ENCODE results near the gene HLA-DQB2.

The HLA-DQB2 gene

GRCh38 chr6:32744776-32745175, 18.6 kb downstream of the HLA-DQB2 start:
- no peak for DNase-seq

- DNase-seq: no peak
Observed at GRCh38 chr6:32742374-32742773, 21.0 kb downstream of the HLA-DQB2 start.

- no peak for DNase-seq
Observed at GRCh38 chr6:32741031-32741960, 22.0 kb downstream of the HLA-DQB2 start, which contains the start of gene HLA-DQA2. TSS of gene HLA-DQA2 (plus strand) at chr6:32741391. CDS start at chr6:32741444, 53 bp downstream.

DNA sequence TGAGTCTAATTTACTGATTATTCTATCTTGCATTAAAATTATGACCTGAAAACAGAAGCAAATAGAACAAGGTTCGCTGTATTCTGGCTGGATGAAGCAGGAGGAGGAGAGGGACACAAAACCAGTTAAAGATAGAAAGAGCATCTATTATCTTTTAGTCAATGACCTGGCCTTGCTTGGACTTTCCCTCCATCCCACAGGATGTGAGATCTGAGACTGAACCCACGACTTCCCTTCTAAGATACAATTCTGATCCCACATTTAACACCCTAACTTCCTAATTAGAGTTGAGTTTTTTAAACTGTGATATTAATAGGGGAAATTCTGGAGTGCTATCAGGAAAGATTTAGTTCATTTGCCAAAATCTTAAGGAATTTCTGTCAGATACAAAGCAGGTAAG, 25.2 kb downstream of the HLA-DQB2 start:
- no peak for DNase-seq

DNA sequence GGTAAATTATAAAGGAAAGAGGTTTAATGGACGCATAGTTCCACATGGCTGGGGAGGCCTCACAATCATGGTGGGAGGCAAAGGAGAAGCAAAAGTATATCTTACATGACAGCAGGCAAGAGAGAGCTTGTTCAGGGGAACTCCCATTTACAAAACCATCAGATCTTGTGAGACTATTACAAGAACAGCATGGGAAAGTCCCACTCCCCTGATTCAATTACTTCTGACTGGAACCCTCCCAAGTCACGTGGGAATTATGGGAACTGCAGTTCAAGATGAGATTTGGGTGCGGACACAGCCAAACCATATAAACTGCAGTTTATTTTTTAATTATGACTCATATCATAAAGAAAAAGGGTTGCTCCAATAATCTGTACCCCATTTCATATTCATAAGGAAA, 44.5 kb downstream of the HLA-DQB2 start:
- DNase-seq: no peak

- DNase-seq: no peak
Observed at GRCh38 chr6:32716396-32716795, 46.9 kb downstream of the HLA-DQB2 start.

- no peak for DNase-seq
Observed at GRCh38 chr6:32713241-32713640, 50.1 kb downstream of the HLA-DQB2 start.

DNA sequence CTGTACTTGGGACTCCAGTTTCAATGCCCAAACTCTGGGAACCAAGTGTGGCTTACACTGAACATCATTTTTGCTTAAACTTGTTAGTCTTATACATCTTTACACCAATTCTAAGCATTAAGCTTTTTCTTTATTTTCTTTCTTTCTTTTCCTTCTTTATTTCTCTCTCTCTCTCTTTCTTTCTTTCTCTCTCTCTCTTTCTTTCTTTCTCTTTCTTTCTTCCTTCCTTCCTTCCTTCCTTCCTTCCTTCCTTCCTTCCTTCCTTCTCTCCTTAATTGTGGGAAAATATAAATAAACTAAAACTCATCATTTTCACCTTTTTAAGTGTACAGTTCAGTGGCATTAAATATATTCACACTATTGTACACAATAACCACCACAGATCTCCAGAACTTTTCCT, 53.7 kb downstream of the HLA-DQB2 start:
- DNase-seq: no peak
